ENCODE data around the gene BATF3.
A peak's percentile ranks its signal among the peaks of the same experiment; 100 is the strongest.
"Not testable (repeated sequence)": the region's sequence is repeated elsewhere in the genome, so short reads cannot be mapped to it uniquely, and the experiment has no call there.

The BATF3 gene, protein sequence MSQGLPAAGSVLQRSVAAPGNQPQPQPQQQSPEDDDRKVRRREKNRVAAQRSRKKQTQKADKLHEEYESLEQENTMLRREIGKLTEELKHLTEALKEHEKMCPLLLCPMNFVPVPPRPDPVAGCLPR

DNA sequence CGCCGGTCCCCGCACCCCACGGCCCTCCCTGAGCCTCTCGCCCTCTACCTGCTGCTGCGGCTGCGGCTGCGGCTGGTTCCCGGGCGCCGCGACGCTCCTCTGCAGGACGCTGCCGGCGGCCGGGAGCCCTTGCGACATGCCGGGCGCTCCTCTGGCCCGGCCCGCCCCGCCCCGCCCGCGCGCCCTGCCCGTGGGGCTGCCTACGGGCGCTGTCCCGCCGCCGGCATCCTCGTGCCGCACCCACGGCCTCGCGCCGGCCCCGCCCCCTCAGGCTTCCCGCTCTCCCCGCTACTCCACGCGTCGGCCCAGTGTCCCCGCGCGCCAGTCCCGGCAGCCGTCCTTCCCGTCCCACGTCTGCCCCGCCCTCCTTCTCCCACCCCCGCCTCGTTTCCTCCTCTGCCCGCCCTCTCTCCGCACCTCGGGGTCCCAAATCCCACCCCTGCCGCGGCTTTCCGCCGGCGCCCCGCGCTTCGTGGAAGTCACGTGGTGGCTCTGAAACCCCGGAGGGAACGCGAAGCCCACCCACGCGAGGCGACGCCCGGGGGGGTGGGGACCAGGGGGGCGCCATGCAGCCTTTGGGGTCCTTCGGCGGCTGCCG, at the start of gene BATF3:
Gene BATF3, minus strand, starts transcription at position 216 of the 598 bp plus-strand sequence. Its CDS starts 78 bp downstream, at position 138.
- FAIRE-seq (no peak), DNase-seq (ENCODE audit: low spot score) (no peak)

DNA sequence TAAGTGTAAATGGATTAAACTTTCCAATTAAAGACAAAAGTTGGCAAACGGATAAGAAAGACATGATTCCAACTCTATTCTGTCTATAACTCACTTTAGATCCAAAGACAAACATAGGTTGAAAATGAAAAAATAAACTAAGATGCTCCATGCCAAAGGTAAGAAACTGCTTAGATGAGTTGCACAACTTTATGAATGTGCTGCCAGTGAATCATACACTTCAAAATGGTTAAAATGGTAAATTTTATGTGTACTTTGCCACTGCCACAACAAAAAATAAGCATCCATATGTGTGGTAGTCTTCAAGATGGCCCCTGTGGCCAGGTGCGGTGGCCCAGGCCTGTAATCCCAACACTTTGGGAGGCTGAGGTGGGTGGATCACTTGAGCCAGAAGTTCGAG, 46.9 kb upstream of the BATF3 start:
- FAIRE-seq (no peak), DNase-seq (ENCODE audit: low spot score) (no peak)

DNA sequence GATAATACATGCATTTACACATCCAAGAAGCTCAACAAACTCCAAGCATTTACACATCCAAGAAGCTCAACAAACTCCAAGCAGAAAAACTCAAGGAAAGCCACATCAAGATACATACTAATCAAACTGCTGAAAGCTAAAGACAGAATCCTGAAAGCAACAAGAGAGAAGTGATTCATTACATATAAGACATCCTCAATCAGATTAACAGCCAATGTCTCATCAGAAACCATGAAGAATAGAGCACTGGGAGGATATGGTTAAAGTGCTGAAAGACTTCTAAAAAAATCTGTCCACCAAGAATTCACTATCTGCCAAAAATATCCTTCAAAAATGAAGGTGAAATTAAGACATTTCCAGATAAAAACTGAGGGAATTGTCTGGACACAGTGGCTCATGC, 45.7 kb upstream of the BATF3 start:
- DNase-seq (ENCODE audit: low spot score) (no peak), FAIRE-seq (no peak)

DNA sequence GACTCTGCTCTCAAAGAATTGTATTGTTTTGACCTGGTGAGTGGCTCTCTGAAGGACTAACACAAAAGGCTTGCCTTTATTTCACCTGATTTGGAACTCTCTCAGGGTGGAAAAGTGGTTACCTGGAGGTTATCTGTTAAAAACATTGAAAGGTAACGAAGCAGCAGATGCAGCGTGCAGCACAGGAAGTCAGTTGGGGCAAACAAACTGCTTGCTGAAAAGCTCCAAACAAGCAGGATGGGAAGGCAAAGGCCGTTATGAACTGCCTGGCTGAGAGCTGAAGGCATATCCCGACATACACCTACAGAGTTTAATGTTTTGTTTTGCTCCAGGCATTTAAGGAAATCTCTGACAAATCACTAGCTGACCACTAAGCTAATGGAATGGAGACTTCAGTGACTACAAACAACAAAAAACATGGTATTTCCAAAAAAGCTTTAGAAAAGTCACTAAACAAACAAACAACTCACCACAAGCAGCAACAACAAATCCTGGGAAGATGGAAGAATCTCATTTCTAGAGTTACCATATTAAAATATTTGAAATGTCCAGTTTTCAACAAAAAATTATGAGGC, 44.3 kb upstream of the BATF3 start:
- FAIRE-seq (no peak), DNase-seq (ENCODE audit: low spot score) (no peak)

DNA sequence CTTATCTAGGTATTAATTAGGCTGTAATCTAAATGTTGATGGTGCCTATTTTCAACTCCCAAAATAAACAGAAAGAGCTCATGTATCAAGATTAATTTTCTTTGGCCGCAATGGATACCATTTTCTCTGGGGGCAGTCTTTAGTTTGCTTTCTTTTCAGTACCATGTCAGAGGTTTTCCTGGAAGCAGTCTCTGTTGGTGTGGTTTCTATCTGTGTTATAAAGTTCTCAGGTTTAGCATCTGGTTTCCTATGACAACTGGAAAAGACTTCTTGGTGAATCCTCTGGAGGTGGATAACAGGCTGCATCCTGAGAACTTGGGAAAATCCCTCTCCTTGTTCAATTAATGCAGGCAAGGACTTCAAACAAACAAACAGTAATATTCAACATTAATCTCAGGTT, 38.7 kb upstream of the BATF3 start:
- DNase-seq (ENCODE audit: low spot score) (no peak), FAIRE-seq (no peak)

DNA sequence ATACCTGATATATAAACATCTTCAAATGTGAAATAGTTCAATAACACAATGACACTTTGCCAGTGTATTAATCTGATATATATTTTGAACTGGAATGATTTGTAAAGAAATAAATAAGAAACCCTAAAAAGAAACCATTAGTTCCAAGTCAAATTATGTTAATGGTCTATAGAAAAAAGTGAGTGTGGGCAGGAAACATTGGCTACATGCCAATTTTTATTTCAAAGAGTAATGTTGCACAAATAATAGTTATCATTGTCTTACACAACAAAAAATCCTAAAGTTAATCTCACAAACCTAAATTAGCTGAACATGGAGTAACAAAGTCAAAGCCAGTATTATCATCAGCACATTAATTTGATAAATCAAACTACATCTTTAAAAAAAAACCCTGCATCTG, 37.9 kb upstream of the BATF3 start:
- FAIRE-seq (no peak), DNase-seq (ENCODE audit: low spot score) (no peak)

DNA sequence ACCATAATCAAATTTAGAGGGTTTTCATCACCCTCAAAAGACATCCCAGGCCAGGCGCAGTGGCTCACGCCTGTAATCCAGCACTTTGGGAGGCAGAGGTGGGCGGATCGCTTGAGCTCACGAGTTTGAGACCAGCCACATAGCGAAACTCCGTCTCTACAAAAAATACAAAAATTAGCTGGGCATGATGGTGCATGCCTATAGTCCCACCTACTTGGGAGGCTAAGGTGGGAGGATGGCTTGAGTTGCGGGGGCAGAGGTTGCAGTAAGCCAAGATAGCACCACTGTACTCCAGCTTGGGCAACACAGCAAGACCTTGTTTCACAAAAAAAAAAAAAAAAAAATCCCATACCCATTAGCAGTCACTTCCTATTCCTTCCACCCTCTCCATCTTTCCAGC, 33.5 kb upstream of the BATF3 start:
- FAIRE-seq = no peak
- no peak for DNase-seq (ENCODE audit: low spot score)

DNA sequence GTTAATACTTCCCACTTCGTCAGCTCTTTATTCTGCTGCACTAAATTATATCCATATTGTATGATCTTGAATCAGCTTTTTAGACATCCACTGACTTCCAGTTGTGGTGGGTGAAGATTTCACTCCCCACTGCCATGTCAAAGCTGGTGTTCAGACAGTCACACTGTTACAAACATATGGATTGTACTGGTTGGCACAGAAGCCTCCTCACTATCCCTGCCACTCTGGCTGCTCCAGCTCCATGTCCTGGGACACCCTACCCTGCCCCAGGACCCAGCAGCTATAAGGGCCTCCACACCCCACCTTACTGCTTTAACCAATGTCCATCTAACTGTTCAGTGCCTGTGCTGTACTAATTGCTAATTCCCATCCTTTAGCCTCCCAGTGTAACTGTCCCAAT, 32.0 kb upstream of the BATF3 start:
- DNase-seq (ENCODE audit: low spot score) (no peak), FAIRE-seq (no peak)

DNA sequence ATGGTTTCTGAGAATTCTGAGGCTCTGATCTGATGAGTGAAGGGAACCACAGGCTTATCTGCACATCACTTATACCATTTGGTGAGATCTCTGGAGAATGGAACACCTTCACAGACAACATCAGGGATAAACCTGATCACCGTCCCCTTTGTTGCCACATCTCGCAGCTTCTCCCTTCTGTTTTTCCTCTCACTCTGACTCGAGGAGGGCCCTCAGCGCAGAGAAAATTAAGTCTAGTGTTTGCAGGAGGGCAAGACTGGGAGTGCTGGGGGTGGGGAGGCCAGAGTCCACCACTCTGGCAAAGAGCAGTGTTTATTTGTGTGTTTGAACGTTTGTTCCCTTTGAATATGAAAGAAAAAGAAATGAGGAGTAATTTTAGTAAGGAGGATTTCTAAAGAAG, 29.0 kb upstream of the BATF3 start:
- DNase-seq (ENCODE audit: low spot score) = no peak
- no peak for FAIRE-seq

DNA sequence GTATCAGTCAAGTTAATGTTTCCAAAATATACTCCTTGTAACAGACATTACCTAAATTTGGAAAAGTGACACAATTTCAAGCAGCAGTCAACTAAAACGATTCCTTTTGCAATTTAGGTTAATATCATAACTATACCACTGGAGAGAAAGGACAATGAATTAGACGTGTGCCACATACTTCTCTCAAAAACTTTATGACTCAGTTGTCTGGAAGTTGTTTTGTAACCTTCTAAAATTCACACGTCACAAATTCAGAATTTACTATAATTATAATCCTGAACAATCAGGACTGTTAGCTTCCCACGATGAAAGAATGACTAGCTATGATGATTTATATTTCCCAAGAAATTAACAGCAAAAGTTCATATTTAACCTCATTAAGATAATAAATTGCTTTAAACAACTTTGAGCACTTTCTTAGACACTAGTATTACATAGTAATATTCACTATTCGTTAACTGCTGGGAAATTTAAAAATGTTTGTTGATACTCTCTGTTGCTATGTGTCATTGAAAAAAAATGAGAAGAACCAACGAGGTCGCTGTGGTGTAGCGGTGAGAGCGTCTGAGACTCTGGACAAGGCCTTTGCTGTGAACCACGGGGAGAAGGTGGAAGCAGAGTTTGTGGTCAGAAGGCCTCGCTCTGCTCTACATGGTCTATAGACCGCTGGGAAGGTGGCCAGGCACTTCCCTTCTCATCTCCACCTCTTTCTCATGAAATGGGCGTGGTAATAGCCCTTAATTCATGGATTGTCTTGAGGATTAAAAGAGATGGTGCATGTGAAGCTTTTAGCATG, 27.9 kb upstream of the BATF3 start:
- DNase-seq (ENCODE audit: low spot score) = peak; percentile 85

DNA sequence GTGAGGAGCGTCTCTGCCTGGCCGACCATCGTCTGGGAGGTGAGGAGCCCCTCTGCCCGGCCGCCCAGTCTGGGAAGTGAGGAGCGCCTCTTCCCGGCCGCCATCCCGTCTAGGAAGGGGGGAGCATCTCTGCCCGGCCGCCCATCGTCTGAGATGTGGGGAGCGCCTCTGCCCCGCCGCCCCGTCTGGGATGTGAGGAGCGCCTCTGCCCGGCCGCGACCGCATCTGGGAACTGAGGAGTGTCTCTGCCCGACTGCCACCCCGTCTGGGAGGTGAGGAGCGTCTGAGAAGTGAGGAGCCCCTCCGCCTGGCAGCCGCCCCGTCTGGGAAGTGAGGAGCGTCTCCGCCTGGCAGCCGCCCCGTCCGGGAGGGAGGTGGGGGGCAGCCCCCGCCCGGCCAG, 25.0 kb upstream of the BATF3 start:
- not testable (repeated sequence) for DNase-seq (ENCODE audit: low spot score); FAIRE-seq

More for the DNA sequence above, 27.9 kb upstream of the BATF3 start:
- peak; percentile 83 for FAIRE-seq

DNA sequence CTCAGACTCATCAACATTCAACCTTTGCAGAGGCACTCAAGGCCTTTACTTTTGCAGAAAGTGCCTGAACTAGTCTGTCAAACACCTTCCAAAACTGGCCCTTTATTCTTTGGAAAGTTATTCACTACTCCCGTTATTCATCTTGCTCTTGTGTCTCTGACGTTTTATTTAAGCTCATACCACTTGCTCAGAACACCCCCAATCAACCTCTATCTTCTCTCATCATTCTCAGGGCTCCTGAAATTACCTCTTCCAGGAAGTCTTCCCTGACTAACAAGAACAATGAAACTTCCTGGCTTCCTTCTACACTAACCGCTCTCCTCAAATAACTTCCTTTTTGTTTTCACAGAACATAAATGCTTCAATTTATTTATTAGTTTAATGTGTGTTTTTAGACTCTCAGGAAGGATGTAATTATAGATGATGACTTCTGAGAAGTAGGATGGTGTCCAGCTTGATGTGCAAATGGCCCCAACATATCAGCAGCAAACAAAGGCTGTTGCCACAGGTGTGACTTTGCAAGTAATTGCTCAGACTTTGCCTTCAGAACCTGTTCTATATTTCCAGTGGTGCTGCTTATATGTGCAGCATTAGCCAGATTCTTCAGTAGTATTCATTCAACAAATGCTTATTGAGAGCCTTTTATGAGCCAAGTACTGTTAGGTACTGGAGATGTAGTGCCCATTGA, 22.8 kb upstream of the BATF3 start:
- no peak for DNase-seq (ENCODE audit: low spot score)
- no peak for FAIRE-seq

DNA sequence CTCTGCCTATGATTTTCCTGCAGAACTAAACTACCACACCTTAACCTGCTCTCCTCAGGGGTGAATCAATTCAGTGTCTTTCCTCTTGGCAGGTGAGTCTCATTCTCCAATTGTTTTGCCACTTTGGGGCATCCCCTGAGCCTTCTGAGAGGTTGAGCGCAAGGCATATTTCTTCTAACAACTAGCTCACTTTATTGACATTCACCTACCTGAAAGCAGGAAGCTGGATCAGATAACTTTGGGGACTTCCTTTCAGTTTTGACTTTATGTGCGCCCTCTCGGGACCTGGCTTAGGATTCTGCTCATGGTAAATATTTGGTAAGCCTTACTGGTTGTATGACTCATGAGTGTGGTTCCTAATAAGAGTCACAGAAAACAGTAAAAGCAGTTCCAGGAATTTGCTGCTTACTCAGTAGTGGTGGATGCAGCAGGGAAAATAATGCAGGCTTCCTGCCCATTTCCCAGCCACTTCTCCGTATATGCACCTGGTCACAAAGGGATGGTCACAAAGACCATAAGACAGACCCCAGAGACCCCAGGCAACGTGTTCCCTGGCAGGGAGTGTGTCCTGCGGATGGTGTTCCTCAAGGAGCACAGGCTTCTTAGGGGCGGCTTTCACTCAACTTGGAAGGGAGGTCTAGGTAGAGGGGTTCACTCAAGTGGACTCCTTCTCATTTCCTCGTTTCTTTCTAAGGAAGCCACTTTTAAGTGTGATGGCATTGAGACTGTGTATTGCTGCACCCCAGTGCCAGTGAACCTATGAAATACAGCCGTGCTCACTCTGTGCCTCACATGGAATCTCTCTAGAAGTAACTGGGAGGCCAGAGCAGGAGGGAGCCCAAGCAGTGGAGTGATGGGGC, 22.0 kb upstream of the BATF3 start:
- FAIRE-seq = peak; percentile 60

DNA sequence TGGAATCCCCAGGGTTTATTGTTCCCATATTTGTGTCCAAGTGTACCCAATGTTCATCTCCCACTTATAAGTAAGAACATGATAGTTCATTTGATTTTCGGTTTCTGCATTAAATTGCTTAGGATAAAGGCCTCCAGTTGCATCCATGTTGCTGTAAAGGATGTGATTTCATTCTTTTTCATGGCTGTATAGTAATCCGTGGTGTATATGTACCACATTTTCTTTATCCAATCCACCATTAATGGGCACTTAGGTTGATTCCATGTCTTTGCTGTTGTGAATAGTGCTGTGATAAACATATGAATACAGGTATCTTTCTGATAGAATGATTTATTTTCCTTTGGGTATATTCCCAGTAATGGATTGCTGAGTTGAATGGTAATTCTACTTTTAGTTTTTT, 20.0 kb upstream of the BATF3 start:
- FAIRE-seq = no peak
- no peak for DNase-seq (ENCODE audit: low spot score)

More for the DNA sequence above, 22.0 kb upstream of the BATF3 start:
- peak; percentile 56 for DNase-seq (ENCODE audit: low spot score)

DNA sequence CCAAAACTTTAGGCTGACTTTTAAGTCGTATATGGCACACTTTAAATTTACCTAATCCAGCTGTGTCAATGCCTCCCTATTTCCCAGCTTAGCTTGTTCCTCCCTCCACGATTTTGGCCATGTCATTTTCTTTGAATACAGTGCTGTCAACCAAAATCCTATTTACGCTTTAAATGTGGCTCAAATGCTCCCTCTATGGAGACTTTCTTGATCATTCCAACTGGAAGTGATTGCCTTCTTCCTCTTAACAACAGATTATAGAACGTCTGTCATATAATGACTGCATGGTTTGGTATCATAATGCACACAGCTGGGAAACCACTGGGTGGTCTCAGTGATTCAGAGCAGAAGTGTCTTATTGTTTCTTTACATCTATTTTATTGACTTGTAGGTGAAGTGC, 18.9 kb upstream of the BATF3 start:
- DNase-seq (ENCODE audit: low spot score) (no peak), FAIRE-seq (no peak)

DNA sequence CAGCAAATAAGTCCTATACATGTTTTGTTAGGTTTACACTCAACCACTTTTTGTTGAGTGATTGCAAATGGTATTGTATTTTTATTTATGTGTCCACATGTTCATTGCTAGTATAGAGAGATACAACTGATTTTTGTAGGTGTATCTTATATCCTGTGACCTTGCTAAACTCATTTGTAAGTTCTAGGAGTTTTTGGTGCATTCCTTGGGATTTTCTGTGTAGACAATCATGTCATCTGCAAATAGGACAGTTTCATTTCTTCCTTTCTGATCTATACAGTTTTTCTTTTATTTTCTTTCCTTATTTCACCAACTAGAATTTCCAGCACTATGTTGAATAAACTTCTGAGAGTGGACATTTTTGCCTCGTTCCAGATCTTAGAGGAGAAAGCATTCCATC, 16.5 kb upstream of the BATF3 start:
- DNase-seq (ENCODE audit: low spot score) (no peak), FAIRE-seq (no peak)

DNA sequence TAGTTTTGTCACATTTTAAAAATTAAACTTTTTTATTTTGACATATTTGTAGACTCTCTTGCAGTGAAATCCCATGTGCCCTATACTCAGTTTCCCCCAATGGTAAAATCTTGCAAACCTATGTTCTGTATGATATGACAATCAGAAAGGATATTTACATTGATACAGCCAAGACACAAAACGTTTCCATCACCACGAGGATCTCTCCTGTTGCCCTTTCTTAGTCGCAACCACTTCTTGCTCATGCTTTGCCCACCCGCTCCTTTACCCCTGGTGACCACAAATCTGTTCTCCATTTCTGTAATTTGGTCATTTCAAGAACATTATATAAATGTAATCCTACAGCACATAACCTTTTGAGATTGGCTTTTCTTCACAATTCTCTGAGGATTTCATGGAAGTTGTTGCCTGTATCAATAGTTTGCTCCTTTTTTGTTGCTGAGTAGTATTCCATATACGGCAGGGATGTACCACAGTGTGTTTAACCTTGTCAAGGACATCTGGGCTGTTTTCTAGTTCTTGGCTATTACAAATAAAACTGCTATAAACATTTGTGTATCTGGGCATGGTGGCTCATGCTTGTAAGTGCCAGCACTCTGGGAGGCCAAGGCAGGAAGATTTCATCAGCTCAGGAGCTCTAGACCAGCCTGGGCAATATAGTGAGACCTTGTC, 14.0 kb upstream of the BATF3 start:
- FAIRE-seq = no peak

DNA sequence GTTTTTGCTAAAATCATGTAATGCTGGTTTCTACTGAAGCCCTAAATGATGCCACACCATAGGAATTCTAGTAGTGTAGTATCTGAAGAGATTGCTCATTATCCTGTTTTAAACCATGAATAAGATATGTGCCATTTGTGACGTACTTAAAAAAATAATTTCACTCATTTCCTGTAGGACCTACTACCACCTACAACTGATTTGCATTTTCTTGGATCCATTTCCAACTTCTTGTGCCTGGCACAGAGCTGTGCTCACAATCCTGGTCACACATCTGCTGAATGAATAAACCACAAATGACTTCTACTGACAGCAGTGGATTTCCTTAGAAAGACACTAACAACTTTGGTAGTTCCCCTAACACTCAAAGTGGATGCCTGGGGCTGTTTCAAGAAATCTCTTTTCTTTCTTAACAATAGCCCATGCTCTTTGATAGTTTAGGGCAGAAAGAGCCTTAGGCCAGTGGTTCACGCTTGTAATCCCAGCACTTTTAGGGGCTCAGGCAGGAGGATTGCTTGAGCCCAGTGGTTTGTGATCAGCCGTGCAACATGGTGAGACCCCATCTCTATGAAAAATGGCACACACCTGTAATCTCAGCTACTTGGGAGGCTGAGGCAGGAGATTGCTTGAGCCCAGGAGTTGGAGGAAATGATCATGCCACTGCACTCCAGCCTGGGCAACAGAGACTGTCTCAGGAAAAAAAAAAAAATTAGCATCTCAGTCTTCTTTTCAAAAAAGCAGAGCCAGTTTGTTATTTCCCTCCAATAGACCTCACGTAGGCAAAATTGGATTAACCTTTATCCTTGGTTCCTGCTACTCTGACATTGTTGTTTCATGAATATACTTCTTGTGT, 13.0 kb upstream of the BATF3 start:
- FAIRE-seq (no peak), DNase-seq (ENCODE audit: low spot score) (no peak)

More for the DNA sequence above, 14.0 kb upstream of the BATF3 start:
- no peak for DNase-seq (ENCODE audit: low spot score)

DNA sequence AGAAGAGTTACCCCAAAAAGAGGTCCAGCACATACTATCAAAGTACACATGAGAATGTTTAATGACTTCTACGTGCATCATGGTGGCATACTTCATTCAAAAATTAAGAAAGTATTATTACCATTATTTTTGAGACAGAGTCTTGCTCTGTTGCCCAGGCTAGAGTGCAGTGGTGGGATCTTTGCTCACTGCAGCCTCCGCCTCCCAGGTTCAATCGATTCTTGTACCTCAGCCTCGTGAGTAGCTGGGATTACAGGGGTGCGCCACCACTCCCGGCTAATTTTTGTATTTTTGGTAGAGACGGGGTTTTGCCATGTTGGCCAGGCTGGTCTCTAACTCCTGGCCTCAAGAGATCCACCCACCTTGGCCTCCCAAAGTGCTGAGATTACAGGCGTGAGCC, 12.3 kb upstream of the BATF3 start:
- FAIRE-seq; DNase-seq (ENCODE audit: low spot score): not testable (repeated sequence)

Measured in RCC 7860 (cell line).